ENCODE data around the gene RAD54L.
A peak's percentile ranks its signal among the peaks of the same experiment; 100 is the strongest.
"Not testable (repeated sequence)": the region's sequence is repeated elsewhere in the genome, so short reads cannot be mapped to it uniquely, and the experiment has no call there.

The RAD54L gene

DNA sequence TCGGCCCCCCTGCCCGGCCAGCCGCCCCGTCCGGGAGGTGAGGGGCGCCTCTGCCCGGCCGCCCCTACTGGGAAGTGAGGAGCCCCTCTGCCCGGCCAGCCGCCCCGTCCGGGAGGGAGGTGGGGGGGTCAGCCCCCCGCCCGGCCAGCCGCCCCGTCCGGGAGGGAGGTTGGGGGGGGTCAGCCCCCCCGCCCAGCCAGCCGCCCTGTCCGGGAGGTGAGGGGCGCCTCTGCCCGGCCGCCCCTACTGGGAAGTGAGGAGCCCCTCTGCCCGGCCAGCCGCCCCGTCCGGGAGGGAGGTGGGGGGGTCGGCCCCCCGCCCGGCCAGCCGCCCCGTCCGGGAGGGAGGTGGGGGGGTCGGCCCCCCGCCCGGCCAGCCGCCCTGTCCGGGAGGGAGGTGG lies 5.8 kb upstream of the RAD54L start:
- not testable (repeated sequence) for DNase-seq (ENCODE audit: low read depth)

DNA sequence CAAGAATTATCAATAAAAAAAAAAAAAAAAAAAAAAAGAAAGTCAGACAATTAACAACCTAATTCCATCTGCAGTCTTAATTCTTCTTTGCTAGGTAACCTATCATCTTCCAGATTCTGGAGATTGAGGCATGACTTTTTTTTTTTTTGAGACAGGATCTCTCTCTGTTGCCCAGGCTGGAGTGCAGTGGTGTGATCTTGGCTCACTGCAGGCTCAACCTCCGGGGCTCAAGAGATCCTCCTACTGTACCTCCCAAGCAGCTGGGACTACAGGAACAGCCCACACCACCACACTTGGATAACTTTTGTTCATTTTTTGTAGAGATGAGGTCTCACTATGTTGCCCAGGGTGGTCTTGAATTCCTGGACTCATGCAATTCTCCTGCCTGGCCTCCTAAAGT lies 4.6 kb upstream of the RAD54L start:
- no peak for DNase-seq (ENCODE audit: low read depth)

DNA sequence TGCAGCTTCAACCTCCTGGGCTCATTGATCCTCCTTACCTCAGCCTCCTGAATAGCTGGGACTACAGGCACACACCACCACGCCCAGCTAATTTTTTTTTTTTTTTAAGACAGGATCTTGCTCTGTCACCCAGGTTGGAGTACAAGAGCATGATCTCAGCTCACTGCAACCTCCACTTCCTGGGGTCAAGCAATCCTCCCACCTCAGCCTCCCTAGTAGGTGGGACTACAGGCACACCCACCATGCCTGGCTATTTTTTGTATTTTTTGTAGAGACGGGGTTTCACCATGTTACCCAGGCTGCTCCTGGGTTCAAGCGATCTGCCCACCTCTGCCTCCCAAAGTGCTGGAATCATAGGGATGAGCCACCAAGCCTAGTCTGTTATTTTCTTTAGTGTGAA lies 3.7 kb upstream of the RAD54L start:
- not testable (repeated sequence) for DNase-seq (ENCODE audit: low read depth)

DNA sequence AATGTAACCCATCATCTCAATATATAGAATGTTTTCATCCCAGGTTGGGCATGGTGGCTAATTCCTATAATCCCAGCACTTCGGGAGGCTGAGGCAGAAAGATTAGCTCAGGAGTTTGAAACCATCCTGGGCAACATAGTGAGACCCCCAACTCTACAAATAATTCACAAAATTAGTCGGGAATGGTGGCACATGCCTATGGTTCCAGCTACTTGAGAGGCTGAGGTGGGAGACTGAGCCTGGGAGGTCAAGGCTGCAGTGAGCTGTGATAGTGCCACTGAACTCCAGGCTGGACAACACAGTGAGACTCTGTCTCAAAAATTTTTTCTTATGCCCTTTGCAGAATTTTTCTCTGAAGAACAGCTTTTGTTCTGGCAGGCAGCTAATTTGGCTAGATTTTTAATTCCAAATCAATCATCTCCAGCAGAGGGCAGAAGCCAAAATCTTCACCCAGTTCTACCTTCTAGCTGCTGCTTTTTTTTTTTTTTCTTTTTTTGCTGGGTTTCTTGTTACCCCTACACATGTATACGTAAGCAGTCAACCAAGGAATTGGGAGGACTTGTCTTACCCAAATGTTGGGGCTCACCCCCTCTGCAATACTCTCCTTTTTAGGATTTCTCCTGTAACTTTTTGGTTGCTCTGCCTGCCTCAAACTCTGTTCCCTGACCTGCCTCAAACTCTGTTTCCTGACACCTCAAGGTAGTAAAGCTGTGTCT lies 2.7 kb upstream of the RAD54L start:
- no peak for DNase-seq (ENCODE audit: low read depth)

DNA sequence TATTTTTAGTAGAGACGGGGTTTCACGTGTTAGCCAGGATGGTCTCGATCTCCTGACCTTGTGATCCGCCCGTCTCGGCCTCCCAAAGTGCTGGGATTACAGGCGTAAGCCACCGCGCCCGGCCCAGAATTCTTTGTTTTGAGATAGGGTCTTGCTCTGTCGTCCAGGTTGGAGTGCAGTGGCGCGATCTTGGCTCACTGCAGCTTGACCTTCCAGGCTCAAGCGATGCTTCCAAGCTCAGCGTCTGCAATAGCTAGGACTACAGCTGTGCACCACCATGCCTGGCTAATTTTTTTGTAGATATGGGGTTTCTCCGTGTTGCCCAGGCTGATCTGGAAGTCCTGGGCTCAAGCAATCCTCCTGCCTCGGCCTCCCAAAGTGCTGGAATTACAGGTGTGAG lies 1.4 kb upstream of the RAD54L start:
- not testable (repeated sequence) for DNase-seq (ENCODE audit: low read depth)

DNA sequence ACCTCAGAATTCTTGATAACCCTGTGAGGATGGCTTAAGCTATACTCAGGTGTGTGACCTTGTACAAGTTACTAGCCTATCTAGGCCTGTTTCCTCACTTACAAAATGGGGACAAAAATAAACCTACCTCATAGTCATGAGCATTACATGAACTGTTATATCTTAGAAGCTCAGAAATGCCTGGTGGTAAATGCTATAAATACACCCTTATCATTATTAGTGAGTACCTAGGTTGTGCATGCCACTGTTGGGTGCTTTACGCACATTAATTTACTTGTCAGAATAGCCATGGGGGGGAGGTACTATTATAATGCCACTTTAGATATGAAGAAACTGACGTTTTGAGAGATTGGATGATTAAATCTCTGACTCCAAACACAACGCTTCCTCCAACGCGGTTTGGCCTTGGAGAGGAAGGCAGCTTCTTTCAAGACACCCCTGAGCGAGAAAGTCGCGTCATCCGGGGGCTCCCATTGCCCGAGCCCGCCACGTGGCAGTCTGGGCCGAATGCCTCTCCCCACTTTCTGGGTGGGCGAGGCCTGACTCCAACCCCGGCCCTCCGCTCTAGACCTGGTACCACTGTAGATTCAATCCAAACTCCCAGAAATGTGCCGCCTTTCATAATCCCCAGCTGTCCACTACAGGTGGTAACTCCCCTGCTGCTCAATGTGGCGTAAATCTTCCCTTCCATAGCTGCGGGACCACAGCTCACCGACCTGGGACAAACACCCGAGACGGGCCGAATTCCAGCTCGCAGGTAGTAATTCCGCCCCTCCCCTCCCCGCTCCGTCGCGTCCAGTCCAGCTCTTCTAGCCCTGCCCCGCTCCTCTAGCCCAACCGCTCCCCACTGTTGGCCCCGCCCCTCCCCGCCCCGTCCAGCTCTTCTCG lies 771 bp upstream of the RAD54L start:
- DNase-seq (ENCODE audit: low read depth): peak; percentile 47

DNA sequence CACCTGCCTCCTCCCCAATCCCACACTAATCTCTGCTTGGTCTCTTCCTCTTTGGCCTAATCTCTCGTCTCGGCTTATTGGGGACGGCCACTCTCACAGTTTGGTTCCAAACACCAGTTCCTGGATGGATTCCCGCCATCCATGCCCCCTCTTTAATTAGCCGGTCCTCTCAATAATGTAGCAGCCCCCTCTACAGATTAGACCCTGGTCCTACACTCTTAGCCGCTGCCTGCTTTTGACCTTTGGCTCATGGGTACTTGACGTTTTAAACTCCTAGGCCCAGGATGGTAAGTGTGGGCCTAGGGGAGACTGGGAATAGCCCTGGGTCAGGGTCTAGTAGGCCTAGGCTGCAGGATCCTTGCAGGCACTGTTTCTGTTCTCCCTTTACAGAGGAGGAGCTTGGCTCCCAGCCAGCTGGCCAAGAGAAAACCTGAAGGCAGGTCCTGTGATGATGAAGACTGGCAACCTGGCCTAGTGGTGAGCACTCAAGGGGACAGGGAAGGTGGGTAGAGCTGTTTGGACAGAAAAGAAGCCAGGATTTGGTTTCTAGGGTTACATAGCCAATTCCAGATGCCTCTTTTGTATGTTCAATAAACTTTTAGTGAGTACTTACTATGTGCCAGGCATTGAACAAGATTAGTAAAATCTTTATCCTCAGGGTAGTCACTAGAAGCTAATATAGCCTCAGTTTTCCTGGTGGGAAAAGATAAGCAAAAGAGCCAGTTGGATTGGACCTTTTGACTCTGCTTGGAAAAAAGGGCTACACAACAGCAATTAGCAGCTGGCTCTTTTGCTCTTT lies 758 bp downstream of the RAD54L start:
- DNase-seq (ENCODE audit: low read depth): no peak

DNA sequence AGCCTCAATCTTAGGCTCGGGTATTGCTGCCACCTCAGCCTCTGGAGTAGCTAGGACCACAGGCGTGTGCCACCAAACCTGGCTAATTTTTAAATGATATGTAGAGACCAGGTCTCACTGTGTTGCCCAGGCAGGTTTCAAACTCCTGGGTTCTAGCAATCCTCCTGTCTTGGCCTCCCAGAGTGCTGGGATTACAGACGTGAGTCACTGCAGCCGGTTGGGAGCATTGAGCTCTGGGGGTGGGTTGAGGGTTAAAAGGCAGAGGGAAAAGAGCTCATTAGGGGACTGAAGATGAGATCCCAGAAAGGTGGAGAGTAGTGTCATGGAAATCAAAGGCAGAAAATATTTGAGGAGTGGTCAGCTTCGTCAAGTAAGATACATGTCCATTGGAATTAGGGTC lies 7.1 kb downstream of the RAD54L start:
- no peak for DNase-seq (ENCODE audit: low read depth)

DNA sequence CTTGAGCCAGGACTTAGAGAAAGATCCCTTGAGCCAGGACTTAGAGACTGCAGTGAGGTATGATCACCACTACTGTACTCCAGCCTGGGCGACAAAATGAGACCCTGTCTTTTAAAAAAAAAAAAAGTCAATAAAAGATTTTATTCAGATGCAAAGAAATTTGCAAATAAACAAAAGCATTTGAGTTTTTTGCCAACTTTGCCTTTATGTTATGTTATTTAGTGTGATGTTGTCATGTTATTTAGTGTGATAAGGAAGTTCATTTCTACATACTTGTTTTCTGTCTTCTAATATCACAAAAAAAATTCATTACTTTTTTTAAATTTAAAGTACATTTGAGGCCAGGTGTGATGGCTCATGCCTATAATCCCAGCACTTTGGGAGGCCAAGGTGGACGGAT lies 9.0 kb downstream of the RAD54L start:
- no peak for DNase-seq (ENCODE audit: low read depth)

DNA sequence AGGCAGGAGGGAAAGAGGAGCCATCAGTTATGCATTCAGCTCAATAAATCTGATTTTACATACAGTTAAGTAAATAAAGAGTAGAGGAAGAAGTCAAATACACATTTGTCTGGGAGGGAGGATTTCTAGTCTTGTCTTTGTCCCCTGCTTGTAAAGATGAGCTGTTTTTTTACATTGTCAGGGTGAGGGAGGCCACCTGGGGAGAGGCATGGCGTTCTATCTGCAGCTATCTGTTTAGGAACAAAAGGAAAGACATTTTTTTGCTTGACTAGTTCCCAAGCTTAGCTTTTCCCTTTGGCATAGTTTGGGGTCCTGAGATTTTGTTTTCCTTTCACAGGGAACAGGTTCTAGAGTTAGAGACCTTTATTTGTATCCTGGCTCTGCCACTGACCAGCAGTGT lies 14.9 kb downstream of the RAD54L start:
- no peak for DNase-seq (ENCODE audit: low read depth)

DNA sequence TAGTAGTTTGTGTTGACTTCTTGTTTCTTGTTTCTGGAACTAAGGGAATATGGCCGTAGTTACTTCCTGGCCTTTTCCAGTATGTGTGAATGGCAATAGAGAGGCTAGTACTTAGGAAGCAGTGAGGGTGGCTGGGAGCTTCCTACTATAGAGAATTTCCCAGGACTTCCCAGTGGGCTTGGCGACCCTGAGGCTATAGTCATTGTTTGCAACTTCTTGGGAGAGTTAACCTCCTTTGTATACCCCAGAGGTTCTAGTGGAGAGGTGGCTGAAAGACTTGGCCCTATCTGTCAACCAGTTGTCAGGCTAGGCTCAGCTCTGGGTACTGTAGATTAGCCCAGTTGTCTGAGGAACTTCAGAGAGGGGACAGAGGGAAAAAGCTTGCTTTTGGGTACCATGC lies 15.6 kb downstream of the RAD54L start:
- no peak for DNase-seq (ENCODE audit: low read depth)

DNA sequence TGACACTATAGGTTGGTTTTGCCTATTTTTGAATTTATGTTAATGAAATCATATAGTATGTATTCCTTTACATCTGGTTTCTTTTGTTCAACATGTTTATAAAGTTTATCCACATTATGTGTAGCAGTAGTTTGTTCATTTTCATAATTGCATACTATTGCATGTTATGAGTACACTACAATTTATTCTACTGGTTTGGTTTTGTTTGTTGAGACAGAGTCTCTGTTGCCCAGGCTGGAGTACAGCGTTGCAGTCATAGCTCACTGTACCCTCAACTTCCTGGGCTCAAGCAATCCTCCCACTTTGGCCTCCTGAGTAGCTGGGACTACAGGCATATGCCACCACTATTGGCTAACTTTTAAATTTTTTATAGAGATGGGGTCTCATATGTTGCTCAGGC lies 21.0 kb downstream of the RAD54L start:
- DNase-seq (ENCODE audit: low read depth): no peak

DNA sequence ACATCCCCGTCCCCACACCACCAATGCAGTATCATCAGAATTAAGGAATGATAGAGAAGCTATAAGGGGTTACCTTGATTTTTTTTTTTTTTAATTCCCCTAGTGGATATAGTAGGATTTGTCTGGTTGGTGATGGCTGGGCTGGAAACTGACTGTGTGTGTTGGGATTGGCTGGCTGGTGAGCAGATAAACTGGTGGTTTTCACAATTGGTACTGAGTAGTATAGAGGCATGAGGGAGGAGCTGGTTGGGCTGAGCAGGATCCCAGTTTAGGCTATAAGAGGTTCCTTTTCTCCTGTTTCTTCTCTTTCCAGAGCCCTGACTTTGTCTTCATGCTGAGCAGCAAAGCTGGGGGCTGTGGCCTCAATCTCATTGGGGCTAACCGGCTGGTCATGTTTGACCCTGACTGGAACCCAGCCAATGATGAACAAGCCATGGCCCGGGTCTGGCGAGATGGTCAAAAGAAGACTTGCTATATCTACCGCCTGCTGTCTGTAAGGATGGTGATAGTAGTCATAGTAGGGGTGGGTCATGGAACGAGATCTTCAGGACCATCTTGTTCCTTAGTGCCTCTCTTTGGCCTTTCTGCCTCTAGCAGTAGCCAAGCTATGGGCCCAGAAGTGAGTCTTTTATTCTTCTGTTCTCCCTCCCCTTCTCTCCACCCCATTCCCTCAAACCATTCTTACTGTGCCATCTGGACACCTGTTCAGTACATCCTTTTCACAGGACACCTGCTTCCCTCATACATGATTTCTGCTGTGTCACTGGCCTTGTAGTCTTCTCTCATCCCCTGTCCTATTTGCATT lies 26.9 kb downstream of the RAD54L start:
- DNase-seq (ENCODE audit: low read depth): no peak

DNA sequence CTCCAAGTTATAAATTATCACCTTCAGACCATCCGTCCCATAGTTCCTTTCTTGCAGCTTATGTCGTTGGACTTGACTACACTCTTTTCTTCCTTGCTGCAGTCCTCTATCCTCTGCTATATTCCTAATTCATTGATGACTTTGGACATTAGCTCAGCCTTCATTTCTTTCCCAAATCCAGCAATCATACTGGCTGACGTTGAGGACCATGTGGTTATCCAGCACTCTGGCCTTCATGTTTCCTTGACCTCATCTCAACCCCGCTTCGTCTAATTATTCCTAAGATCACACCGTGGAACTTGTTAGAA lies 27.4 kb downstream of the RAD54L start:
- DNase-seq (ENCODE audit: low read depth): no peak

DNA sequence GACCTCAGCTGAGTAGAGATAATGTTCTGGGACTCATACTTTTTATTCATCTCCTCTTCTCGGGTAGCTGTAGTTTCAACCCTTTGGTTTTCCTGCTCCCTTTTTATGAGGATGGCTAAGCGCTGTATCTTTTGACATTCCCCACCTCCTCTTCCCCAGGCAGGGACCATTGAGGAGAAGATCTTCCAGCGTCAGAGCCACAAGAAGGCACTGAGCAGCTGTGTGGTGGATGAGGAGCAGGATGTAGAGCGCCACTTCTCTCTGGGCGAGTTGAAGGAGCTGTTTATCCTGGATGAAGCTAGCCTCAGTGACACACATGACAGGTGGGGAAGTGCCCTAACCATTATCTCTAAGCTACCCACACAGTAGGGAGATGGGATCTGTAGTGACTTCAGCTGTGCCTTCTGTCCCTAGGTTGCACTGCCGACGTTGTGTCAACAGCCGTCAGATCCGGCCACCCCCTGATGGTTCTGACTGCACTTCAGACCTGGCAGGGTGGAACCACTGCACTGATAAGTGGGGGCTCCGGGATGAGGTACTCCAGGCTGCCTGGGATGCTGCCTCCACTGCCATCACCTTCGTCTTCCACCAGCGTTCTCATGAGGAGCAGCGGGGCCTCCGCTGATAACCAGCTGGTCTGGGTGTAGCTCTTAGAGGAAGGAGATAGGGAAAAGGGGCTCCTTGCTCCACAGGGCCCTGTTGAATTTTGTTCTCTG lies 30.3 kb downstream of the RAD54L start:
- no peak for DNase-seq (ENCODE audit: low read depth)

DNA sequence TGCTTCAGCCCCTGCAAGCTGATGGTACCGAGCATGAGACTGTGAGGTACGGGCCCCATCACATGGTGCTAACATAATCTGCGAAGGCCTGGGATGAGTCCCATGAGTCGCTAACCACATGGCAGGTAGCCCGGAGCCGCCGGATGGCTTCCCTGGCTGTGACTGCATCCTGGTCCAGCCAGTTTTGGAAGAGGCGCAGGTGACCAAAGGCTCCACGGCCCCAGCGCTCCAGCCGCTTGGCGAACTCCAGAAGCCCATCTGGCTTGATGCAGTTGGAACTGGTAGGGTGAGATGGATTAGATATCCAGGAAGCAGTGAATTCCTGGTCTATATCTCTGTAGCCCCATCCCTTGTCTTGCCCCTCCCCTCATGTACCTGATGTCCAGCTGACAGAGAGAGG lies 31.2 kb downstream of the RAD54L start:
- DNase-seq (ENCODE audit: low read depth): no peak

DNA sequence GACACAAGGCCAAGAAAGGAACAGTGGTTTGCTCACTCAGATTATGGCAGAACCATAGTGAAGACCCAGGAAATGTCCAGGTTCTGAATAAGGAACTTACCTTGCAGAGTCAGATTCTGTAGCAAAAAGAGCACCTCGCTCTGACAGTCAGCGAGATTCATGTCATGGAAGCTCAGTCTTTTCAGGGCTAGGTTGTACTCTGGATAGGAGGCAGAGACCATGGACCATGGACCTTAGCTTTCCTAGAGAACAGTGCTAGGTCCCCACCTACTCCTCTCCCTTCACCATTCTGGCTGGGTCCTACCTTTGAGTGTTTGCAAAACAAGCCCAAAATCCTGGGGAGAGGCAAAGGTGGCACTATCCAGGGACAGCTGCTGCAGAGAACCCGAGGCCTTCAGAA lies 32.5 kb downstream of the RAD54L start:
- no peak for DNase-seq (ENCODE audit: low read depth)

DNA sequence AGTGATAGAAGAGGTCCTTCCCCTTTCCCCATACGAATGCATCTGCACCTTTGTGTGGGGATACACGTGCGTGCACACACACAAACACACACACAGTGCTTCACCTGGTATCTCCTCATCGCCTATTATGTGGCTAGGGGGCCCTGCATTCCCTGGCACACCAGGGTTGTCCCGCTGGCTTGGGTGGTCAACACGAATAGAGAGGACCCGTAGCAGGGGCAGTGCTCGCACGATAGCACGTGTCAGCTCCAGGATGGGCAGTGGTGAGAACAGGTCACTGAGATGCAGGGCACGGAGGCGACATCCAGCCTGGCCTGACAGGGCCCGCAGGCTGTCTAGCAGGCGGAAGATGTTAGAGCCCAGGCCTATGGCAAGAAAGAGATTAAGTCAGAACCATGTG lies 33.5 kb downstream of the RAD54L start:
- no peak for DNase-seq (ENCODE audit: low read depth)

DNA sequence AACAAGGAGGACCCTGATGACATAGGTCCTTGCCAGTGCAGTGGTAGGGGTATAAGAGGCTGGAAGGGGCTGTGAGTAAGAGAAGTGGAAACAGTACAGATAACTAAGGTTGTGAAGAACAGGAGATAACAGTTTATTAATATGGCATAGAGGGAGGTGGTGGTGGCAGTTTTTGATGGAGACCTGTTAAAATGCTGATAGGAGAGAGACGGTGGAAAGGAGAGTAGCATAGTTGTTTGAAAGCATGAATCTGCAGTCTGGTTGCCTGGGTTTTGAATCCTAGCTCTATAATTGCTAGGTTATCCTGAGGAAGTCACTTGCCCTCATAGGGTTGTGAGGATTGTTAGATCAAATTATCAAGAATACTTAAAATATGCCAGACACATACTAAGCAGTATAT lies 36.5 kb downstream of the RAD54L start:
- no peak for DNase-seq (ENCODE audit: low read depth)

DNA sequence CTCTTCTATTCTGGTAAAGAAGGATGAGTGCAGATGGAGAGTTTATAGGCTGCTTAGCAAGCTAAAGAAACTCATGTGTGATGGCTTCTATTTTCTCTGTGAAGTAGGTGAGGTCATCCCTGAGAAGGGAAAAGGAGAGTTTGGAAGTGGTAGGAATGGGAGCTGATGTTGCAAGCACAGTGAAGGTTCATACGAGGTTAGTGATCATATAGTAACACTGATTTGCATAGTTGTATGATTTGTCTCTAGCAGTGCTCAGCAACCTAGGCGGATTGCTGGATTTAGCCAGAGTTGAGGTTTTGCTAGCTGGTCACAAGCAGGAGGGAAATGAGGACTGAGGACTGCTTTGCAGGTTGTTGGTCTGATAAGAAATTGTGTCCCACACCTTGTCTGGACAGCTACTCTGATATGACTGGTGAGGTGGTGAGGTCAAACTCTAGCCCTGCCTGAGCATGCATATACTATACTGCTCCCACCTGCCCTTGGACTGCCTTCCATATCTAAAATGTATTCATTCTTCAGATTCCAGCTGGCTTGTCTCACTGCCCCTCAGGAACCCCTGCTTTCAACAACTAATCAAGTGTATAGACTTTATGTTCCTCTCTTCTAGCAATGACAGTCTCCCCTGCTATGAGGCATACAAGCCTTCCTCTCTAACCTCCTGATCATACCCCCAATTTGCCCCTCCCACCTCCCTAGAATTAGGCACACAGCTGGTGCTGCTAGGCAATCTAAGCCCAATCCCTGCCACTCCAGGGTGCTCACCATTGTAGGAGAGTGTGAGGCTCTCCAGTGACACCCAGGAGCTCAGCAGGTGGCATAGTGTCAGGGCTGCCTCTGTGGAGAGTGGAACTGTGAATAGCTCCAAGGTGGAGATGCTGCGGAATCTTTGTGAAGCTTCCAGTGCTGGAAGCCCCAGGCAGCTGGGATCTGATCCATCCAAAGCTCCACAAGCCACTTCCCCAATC lies 37.3 kb downstream of the RAD54L start:
- DNase-seq (ENCODE audit: low read depth): no peak

Measured in stimulated activated CD8-positive, alpha-beta memory T cell treated with anti-CD3 and anti-CD28 coated beads, Interleukin-7, amount 100 ng/mL, for 24 hours (primary cell).